Measurements from ENCODE around the gene CDH4.

The CDH4 gene

DNA sequence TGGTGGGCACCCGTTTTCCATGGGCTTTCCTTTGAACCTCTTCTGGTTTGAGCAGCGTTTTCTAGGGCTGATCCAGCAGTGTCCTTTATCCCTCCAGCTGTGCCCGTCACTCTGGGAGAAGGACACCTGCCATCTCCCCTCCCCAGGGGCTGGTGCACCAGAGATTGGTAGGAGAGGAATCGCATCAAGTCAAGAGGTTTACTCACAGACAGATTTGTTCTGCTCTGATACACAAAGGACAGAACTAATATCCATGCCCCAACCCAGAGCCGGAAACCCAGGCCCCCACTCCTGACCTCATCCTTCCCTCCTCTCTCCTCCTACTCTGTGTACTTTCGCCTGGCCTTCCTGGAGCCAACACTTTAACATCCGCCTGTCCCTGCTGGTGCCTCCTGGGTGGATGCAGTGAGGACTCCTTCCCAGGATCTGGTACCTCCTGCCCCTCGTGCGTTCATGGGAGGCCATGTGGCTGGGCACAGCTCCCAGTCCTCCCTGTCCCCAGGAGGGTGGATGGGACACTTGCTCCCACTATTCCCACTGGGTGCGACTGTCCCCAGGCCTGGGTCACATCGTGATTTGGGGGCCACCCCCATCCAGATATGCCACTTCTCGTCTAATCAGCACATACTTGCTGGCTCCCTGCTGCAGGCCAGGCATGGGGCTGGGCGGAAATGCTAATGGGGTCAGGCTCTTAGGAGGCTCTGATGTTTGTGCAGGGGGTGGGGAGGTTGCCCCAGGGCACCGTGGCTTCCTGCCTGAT, 286.3 kb downstream of the CDH4 start:
- no peak for DNase-seq (ENCODE audit: low read depth)
- H3K4me3 ChIP-seq (ENCODE audit: low read depth, low read length) = no peak overlapping the region
- no peak for TF ChIP-seq CTCF (IDR thresholded peaks at IDR 0.05; ENCODE audit: control insufficient read depth, extremely low read depth, insufficient read depth)

DNA sequence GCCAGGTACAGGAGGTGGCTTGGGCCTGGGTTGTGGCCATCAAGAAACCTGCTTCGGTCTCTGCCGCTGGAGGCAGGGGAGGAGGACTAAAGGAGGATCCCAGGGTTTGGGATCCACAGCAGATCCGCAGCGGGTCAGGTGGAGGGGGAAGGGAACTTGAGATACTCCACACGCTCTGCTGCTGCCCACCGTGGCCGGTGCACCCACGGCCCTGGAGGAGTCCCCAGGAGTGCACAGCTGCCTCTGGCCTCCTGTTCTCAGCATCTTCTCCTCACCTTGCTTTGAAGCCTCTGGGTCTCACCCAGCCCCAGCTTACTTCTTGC, 286.8 kb downstream of the CDH4 start:
- no peak for TF ChIP-seq CTCF (IDR thresholded peaks at IDR 0.05; ENCODE audit: control insufficient read depth, extremely low read depth, insufficient read depth)
- DNase-seq (ENCODE audit: low read depth) = no peak
- no peak overlapping the region for H3K4me3 ChIP-seq (ENCODE audit: low read depth, low read length)

DNA sequence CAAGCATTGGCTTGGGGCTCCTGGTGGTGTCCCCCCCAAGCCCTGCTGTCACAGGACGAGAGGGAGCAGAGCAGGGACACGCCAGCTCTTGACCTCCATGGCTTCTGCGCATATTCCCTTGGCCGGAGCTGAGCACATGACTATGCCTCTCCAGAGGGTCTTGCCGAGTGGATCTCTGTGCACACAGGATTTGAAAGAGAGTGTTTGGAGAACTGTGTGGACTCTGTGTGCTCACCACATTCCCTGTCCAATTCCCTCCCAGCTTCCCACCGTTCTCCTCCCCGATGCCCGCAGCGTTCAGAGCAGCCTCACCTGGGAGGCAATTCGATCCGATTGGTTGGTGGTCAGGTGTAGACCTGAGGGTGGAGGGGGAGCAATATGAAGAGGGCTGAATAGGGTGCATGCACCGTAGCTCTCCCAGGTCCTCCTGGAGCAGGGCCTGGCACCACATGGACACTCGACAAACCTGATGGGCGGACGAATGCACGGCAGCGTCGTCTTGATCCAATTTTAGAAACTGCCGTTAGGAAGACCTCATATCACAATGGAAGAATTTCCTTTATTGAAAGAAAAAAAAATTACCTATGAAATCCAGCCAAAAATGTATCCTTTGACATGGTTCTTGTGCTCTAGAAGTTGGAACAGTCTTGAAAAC, 287.8 kb downstream of the CDH4 start:
- TF ChIP-seq CTCF (IDR thresholded peaks at IDR 0.05; ENCODE audit: control insufficient read depth, extremely low read depth, insufficient read depth) = no peak
- H3K4me3 ChIP-seq (ENCODE audit: low read depth, low read length) = no peak overlapping the region
- no peak for DNase-seq (ENCODE audit: low read depth)

DNA sequence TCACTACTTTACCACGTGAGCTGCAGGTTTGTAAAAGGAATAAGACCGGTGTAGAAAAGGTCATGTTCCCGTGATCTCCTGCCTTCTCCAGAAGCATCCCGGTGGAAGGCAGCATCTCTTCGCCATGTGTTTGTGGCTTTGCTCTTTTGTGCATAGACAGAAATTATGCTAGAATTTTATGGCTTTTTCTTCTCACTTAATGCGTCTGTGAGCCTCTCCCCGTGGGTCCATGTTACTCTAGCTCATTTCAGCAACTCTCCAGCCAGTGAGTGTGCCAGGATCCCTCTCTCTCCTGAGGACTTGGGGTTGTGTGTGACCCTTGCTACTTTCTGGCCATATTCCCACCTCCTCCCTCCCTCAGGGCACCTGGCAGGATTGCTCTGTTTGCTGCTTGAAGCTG, 289.5 kb downstream of the CDH4 start:
- TF ChIP-seq CTCF (IDR thresholded peaks at IDR 0.05; ENCODE audit: control insufficient read depth, extremely low read depth, insufficient read depth) = no peak
- no peak for DNase-seq (ENCODE audit: low read depth)
- H3K4me3 ChIP-seq (ENCODE audit: low read depth, low read length) = no peak overlapping the region

GRCh38 chr20:61543086-61543485, 291.0 kb downstream of the CDH4 start:
- H3K4me3 ChIP-seq (ENCODE audit: low read depth, low read length) = no peak overlapping the region
- TF ChIP-seq CTCF (IDR thresholded peaks at IDR 0.05; ENCODE audit: control insufficient read depth, extremely low read depth, insufficient read depth) = no peak
- DNase-seq (ENCODE audit: low read depth) = no peak

DNA sequence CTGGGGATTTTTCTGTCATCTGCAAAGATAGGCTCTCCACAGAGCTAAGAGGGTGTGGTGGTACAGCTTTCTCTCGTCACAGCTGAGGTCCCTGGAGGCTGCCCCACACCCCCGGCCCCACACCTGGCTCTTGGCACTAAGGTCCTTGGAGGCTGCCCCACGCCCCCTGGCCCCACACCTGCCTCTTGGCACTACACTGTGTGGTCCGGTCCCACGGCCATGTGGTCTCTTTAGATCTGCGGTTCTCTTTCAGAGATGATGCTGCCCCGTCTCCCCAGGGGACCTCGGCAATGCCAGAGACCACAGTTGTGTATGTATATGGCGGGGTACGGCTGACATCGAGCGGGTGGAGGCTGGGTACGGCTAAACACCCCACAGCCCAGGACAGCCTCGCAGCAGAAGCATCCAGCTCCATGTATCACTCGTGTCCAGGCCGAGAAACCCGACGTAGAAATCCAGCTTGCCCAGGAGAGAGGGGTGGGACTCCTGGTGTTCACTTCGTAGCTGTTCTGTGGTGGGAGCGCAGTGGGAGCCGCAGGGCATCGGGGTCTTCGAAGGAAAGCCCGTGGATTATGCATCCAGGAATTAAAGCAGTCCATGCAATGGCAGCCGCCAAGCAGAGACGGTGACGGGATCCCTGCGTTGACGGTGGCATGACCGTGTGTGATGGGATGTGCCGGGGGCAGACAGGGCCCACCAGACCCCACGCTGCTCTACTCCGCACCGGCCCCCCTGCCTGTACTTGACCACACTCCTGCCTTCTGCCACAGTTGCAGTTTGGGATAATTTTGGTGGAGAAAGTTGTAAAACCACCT, 292.1 kb downstream of the CDH4 start:
- TF ChIP-seq CTCF (IDR thresholded peaks at IDR 0.05; ENCODE audit: control insufficient read depth, extremely low read depth, insufficient read depth) = no peak
- DNase-seq (ENCODE audit: low read depth) = no peak
- no peak overlapping the region for H3K4me3 ChIP-seq (ENCODE audit: low read depth, low read length)

Measured in LNCaP clone FGC (cell line).